GM19468 (cell line): ENCODE results near the gene TSPAN6.

Experiments used
- ATAC-seq: cut with Tn5 transposase; IDR thresholded peaks from one replicate; pipeline ENCODE4 v1.9.1; 2021; ENCODE audit warnings: mild to moderate bottlenecking, moderate library complexity, moderate number of reproducible peaks; ENCODE audit not compliant: unreplicated experiment; ENCODE audit errors: extremely low read depth

TSPAN6 gene

GRCh38 chrX:100648458-100649417, 12.1 kb upstream of the TSPAN6 start:
- no peak for ATAC-seq

GRCh38 chrX:100647739-100648138, 11.1 kb upstream of the TSPAN6 start:
- ATAC-seq, result no peak

DNA sequence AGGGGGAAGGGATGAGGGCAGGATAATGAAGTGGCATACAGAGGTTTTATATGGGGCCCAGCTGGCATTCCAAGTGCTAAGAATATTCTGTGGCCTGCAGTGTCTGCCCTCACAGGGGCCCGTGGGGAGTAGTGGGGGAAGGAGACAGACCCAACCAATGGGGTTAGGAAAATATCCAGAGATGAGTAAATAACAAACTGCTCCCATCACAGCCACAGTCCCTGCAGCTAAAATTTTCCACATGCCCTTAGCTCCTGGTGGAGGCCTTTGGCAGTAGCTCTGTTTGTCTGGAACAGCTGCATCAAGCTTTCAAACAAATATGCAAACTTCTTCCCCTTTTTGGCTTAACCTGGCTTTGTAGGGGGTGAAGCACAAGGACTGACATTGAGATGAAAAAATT, 10.5 kb upstream of the TSPAN6 start:
- ATAC-seq, result no peak

DNA sequence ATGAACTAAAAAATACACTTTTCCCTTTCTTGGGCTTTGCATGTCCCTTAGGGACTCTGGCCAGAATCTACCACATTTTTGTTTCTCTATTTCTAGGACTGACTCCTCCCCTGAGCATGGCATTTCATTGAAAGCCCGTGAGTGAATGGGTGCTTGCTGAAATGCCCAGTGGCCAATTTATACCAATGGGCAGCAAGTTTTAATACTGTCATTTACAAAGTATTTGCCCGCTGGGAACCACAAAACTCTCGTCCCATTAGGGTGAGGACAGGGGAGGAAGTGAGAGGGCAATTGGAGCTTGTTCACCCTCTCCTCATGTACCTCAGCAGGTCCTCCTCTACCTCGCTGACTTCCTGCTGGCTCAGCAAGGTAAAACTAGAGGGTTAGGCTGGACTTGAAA, 8.5 kb upstream of the TSPAN6 start:
- ATAC-seq, result no peak

DNA sequence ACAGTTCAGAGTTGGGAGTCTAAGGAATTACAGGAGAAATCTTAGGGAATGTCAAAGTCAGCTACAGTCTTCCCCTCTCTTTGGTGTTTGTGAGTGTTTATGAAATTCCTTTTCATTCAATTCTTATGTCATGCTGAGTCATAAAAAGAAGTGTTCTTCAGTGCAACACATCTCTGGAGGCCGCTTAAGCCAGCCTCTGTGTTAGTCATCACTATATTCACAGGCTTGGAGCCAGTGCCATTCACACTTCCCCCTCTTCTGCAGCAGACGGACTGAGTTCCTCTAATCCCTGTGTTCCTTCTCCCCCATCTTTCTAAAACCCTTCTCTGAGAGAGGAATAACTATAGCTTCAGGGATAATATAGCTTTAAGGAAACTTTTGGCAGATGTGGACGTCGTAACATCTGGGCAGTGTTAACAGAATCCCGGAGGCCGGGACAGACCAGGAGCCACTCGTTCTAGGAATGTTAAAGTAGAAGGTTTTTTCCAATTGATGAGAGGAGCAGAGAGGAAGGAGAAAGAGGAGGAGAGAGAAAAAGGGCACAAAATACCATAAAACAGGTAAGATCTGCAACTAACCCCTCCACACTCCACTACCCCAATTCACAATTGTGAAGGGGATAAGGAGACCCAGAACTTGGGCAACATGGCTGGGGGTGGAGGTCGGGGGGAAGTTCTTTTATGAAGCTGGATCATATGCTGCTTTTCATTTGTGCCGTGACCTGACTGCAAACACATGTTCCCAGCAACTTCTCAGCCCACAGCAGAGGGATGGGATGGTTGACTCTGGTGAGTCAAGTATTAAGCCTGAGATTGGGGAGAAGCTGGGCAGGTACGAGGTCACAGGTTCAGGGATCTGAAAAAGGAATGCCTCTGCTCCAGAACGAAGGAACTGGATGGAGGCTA, 7.6 kb upstream of the TSPAN6 start, which contains the start of gene SRPX2:
Gene SRPX2, plus strand, starts transcription at position 244 of the 905 bp plus-strand sequence. CDS start 2,124 bp downstream, outside the sequence.
- no peak for ATAC-seq

DNA sequence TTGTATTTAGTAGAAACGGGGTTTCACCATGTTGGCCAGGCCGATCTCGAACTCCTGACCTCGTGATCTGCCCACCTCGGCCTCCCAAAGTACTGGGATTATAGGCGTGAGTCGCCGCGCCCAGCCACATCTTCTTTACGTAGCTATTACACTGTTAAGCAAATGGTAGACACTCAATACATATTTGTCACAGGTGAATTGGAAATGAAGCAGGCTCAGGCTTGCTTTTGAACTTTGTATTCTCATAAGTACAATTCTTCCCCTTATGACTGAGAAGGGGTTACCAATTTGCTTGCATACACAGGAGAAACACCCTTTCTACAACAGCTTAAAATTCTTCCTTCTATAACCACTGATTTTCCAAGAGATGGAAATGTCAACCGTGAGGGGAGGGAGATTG, 6.6 kb upstream of the TSPAN6 start:
- ATAC-seq, result no peak

GRCh38 chrX:100642290-100642689, 5.7 kb upstream of the TSPAN6 start:
- no peak for ATAC-seq

DNA sequence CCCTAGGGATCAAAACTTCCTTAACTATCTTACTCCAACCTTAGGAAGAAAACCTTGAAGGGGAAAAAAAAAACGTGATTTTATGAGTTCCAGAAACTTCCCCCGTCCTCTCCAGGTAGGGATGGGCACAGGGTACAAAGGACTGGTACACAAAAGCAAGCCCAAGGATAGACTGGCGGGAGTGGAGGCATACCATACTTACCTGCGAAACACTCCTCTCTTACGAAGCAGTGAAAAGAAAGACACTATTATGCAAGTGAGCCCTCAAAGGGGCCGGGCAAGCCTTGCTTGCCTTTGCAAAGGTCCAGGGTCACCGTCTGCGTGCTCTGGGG, 651 bp downstream of the TSPAN6 start:
- no peak for ATAC-seq

DNA sequence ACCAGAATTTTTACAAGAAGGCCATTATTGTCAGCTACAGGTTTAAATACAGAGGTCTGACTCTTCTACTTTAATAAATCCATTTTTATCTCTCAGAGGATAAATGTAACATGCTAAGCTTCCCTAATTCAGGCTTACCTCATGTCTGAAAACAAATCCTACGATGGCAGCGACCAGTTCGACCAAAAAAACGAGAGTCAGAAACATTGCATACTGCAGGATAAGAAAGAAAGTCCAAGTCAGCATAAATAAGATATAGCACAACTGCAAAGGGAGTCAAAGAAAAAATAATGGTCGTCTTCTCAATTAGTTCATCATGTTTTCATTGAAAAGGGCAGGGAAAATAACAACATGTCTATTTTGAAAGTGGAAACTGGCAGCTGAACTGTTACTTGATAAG, 1.6 kb downstream of the TSPAN6 start:
- ATAC-seq, result no peak

DNA sequence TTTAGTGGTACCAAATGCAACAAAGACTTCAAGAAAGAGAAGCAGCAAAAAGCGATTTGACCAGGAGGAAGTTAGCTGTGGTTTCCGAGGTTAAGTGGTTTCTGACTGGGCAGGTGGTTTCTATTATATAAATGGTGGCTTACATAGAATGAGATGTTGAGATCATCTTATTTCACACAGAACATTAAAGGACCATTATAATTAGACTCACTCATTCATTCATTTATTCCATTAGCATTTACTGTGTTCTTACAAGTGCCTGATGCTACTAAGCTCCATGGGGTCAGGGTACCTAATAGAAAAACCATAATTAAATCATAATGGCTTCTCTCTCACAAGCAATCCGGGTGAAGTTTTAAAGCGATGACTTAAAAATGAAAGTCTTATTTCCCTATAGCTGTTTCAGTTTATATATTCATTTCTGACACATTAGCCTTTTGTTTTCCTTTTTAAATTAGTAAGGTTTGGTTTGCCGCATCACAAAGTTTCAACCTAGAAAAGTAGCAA, 10.6 kb downstream of the TSPAN6 start:
- peak; percentile 82 for ATAC-seq

DNA sequence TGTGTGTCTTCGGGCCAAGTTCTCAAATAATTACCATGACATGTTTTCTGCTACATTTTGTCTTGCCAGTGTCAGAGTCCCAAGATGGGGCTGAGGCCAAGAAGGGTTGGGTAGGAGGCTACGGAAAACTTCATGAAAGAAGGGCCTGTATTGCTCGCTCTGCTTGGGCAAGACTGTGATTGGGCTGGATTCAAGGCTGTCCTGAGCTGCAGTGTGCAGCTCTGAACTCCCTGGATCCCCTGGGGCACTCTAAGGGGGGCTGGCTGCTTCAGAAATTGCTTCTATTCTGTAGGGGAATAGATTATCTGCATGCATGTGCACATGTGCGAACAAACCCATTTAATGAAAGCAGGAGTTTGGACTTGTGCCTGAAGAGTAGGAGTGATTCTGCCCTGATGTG, 13.6 kb downstream of the TSPAN6 start:
- no peak for ATAC-seq

DNA sequence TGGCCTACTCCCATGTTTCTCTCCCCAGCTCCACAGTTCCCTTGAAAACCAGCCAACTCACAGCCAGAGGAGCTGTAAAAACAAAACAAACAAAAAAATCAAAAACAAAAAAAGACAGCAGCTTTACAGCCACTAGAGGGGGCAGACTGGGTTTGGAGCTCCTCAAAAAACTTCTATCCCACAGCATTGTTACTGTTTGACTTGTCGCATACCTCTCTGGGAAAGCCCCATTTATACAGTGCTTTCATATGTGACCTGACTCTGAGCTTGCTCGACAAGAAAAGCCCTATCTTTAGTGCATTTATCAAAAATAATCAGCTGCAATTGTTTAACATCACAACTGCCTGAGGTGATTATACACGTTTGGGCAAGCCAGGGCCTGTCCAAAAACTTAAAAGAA, 21.6 kb downstream of the TSPAN6 start:
- ATAC-seq, result peak; percentile 97

- ATAC-seq, result no peak
Observed at GRCh38 chrX:100611951-100612350, 24.7 kb downstream of the TSPAN6 start.

DNA sequence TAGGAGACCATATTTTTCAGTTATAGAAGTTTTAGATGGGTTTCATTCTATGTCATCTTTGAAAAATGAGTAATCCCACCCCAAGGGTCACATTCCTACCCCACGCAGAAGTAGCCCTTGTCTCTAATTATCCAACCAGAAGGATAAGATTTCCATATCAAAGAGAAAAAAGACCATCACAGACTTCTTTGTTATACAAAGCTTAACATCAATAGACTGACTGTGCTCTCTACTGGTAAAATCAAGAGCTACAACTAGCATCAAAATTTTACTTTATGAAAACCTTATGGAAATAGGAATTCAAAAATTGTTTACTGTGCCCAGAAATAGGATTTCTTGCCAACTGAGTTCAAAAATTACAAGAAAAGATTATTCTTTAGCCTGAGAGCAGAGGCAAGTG, 27.0 kb downstream of the TSPAN6 start:
- no peak for ATAC-seq

DNA sequence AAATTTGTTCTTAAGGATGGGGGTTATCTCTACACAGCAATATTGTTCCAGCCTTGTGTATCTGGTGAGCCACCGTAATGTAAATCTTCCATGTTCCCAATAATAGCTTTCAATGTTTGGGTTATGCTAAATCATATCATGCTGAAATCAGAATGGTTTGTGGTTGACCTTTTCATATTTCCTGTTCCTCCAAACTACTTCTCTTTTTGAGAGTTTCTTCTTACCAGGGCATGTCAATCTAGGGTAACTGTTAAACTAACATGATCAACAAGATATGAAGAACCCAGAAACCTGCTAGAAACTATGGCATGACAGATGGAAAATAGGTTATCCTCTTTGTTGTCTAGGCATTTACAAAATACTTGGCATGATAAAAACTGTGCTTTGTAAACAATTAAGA, 29.9 kb downstream of the TSPAN6 start:
- no peak for ATAC-seq

GRCh38 chrX:100600758-100601157, 35.8 kb downstream of the TSPAN6 start:
- ATAC-seq, result no peak

DNA sequence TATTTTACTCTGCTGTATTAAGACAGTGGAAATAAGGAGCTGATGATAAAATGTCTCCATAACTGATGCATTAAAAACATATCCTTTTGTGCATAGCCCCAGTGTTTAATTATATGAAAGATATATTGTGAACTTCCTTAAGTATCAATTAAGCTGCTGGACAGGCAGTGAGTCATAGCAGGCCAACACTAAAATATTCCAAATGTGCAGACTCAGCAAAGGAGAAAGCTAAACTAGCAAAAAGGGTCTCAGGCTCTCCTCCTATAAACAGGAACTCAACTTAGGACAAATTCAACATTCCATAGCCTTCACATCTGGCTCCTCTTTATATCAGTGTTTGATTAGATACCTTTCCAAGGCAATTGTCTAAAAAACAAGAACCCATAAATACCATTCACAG, 36.3 kb downstream of the TSPAN6 start:
- no peak for ATAC-seq

- no peak for ATAC-seq
Observed at GRCh38 chrX:100599456-100599855, 37.1 kb downstream of the TSPAN6 start.

DNA sequence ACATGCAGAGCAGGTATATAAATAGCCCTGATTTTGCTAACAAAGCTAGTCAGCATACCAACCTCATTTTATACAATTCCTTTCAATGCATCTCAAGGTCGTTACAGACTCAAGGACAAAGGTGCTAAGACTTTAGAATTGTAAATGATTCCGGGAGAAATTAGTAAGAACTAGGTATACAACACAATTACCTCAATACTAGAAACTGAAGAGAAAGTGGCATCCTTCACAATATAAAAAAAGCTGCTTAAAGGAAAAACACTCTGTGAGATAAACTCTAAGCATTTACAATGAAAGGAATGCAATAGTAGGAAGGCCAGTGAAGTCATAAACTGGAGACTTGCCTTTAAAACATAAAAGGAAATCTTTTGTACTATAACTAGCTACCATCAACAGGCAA, 40.0 kb downstream of the TSPAN6 start:
- no peak for ATAC-seq

DNA sequence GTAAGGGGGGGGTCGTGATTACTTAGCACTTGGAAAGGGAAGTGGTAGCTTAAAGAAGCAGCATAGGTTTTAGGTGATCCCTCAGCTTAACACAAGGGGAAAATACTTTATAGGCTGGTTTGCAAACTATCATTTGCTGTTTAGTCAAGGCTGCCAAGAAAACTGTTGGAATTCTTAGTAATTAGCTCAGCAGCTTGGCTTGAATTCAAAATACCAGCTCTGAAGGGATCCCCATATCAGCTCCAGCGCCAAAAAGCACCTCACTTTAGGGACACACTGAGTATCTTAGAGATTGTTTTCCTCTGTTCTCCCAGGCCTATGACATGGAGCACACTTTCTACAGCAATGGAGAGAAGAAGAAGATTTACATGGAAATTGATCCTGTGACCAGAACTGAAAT, 43.0 kb downstream of the TSPAN6 start:
- no peak for ATAC-seq

DNA sequence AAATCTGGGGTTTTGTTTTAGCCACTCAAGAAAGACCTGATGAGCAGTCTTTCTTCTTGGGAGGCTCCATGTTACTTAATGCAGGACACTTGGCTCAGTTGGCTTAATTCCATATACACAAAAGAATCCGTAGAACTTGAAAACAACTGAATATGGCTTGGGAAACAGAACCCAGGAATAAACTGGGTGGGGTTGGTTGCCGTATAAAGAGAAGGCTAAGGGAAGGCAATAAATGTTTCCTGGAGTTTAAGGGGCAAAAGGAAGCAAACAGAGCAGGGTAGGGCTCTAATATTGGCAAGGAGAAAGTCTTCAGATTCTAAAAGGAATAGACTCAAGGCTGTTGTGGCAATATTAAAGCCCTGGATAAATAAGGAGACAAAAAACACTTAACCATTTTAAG, 43.5 kb downstream of the TSPAN6 start:
- no peak for ATAC-seq
